Left lung (tissue), 10 donors: ENCODE results near the gene DEPP1. TPM values are rescaled to one million over a fixed set of nuclear protein-coding genes. Genes with fewer than 3 reads are reported as not detected.

Source experiments
- ATAC-seq: fragments of 200-7000 bp; cut with Tn5 transposase; one replicate; pipeline ENCODE4 v1.9.1; 2020; ENCODE audit warnings: moderate library complexity
- DNase-seq, 4 donors: peaks; one replicate each; pipeline ENCODE4 v3.0.0-alpha.2; 2013 to 2020
- H3K27ac ChIP-seq, 2 donors: fragments of 200-600 bp; sonication (generic) in 1 of 2; one replicate each; pipeline versions ENCODE4 v1.5.0 to v1.8.0; 2020 to 2021
- H3K27me3 ChIP-seq, 2 donors: fragments of 200-600 bp; sonication (generic) in 1 of 2; one replicate each; pipeline versions ENCODE4 v1.5.0 to v1.8.0; 2020 to 2021
- H3K36me3 ChIP-seq, 2 donors: fragments of 200-600 bp; sonication (generic) in 1 of 2; one replicate each; pipeline versions ENCODE4 v1.5.0 to v1.8.0; 2020 to 2021
- H3K4me1 ChIP-seq, 2 donors: fragments of 200-600 bp; one replicate each; pipeline ENCODE4 v1.8.0; 2021
- H3K4me3 ChIP-seq, 2 donors: fragments of 200-600 bp; sonication (generic) in 1 of 2; one replicate each; pipeline versions ENCODE4 v1.5.0 to v1.8.0; 2020 to 2021; ENCODE audit warnings: mild to moderate bottlenecking in 1 of 2
- H3K9me3 ChIP-seq, 2 donors: fragments of 200-600 bp; sonication (generic) in 1 of 2; one replicate each; pipeline versions ENCODE4 v1.5.0 to v1.8.0; 2020 to 2021
- intact Hi-C, 2 donors: fragments of 100-400 bp; cut with DNase I; formaldehyde crosslinking; loops; one replicate each; pipeline versions ENCODE4 v1.11.2 to v1.14.2; 2022
- polyA plus RNA-seq, 6 donors: library from polyadenylated mRNA; unstranded; fragments of 120-200 nt; gene quantifications; one replicate each; pipeline ENCODE4 v1.2.1, GENCODE V29; 2013; ENCODE audit not compliant: insufficient read length in 6 of 6
- total RNA-seq, 2 donors: library from RNA; stranded (reverse); fragmentation: NEBNext Ultra II Directional; extraction: Animal tissue kit (Norgen Biotek cat#: 25700); gene quantifications; one replicate each; pipeline ENCODE4 v1.2.1, GENCODE V29; 2021
- TF ChIP-seq, protein P1 (sequence below), 2 donors: fragments of 200-600 bp; sonication (generic) in 1 of 2; IDR thresholded peaks; one replicate each; pipeline versions ENCODE4 v1.5.0 to v1.8.0; 2021; ENCODE audit warnings: antibody characterized with exemption in 2 of 2
- donor health status: DM: no; HTN: yes; CAD: no.
- donor health status: DM: no; HTN: no; CAD: no.

The DEPP1 gene
- total and polyA plus RNA-seq, 8 donors: 18.5 to 59.8 (median 28.3) TPM

DNA sequence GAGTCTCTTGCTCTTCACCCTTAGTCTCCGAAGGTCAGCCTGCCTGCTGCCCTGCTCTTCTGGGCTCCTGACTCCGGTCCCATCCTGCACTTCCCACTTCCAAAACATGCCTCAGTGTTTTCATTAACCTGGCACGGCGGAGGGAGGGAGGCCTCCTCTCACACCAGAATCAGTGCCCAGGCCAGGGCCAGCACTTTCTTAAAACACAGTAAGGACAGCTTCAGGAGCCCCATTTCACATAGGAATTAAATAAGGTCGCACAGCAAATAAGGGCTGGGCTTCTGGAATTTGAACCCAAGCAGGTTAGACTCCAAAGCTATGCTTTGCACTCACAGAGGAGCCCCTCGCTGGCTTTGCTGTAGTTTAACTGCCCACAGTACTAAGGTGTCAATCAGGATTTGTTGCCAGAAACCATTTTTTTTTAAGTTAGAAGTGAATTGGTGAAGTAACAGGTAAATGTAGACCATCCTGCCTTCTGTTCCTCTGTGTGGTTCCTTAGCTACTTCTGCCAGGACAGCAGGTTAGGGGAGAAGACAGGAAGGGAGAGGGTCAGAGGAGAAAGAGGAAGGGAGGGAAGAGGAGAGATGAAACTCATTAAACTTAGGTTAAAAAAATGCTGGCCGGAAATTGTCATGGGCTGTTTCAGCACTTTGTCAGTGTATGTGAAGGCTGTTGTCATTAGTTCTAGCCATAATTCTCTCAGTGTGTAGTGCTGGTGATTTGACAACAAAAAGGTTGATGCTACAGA, 18.0 kb downstream of the DEPP1 start:
- no peak for ATAC-seq
- no peaks in the 10 kb centered on the region for H3K27me3 ChIP-seq
- DNase-seq: peak in 1 of 4 donors; percentile 34
- H3K4me1 ChIP-seq: peaks cover 39 to 77% of the 10 kb centered on the region in 2 donors
- H3K4me3 ChIP-seq: peak overlapping the region; percentile 54 to 75
- H3K9me3 ChIP-seq: no peaks in the 10 kb centered on the region
- H3K27ac ChIP-seq: peak overlapping the region; percentile 51 to 84
- TF ChIP-seq, protein P1, sequence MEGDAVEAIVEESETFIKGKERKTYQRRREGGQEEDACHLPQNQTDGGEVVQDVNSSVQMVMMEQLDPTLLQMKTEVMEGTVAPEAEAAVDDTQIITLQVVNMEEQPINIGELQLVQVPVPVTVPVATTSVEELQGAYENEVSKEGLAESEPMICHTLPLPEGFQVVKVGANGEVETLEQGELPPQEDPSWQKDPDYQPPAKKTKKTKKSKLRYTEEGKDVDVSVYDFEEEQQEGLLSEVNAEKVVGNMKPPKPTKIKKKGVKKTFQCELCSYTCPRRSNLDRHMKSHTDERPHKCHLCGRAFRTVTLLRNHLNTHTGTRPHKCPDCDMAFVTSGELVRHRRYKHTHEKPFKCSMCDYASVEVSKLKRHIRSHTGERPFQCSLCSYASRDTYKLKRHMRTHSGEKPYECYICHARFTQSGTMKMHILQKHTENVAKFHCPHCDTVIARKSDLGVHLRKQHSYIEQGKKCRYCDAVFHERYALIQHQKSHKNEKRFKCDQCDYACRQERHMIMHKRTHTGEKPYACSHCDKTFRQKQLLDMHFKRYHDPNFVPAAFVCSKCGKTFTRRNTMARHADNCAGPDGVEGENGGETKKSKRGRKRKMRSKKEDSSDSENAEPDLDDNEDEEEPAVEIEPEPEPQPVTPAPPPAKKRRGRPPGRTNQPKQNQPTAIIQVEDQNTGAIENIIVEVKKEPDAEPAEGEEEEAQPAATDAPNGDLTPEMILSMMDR (IDR thresholded peaks at IDR 0.05): no peak
- intact Hi-C loops: no loop called here
- H3K36me3 ChIP-seq: peaks cover 0 to 2% of the 10 kb centered on the region in 2 donors

DNA sequence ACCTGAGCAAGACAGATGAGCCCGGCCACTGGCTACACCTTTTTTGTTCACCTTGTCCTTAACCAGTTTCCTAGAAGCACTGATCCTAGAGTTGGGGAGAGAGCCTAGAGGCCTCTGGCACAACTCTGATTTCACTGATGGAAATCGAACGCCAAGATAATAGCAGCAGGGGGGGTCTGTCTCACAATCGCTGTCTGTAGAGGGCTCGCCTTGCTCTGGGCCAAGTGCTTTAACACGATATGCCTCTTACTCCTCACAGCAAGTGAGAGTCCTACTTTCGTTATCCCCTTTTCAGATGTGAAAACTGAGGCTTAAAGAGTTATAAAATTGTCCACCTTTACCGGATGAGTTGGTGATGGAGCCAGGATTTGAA, 18.5 kb downstream of the DEPP1 start:
- H3K27ac ChIP-seq: peak overlapping the region; percentile 51 to 84

DNA sequence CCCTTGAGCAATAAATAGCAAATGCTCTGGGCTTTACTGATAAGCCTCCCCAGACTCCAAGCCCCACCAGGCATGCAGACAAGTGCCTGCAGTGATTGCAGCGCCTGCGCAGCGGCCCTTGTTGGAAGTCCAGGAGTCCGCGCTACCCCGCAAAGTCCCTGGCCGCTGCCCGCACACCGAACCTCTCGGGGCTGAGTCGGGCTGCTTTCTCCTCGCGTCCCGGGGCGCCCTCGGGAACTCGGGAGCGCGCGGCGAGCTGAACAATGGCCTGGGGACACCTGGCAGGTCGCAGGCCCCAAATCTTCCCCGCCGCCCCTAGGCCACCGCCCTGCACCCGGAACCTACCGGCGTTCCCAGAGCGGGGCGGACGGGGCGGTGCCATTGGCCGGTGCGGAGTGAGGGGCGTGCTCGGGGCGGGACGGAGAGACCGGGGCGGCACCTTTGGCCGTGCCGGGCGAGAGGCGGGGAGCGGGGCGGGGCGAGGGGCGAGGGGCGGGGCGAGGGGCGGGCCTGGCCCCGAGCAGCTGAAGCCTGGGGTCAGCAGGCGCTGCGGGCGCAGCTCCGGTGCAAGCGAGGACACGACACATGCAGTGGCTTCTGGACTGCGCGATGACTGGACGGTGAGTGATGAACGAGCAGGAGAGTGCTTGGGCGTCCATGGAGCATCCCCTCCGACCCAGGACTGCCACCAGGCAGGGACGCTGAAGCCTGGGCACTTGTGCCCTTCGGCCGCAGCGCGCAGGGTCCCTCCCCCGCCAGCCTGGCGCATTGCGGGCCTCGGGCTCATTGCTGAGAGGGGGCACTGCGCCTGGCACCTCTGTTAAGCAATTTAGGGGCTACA, 19.1 kb downstream of the DEPP1 start, which contains the start of gene RASSF4:
TSS of gene RASSF4 (plus strand) at position 556 of the 841 bp plus-strand sequence. CDS start 10,401 bp downstream, outside the sequence.
- Histone ChIP-seq H3K4me3 (peak within 1 kb of the TSS; percentile 54 to 75), H3K9me3 (no peaks in the 10 kb centered on the region), H3K27me3 (no peaks in the 10 kb centered on the region), H3K36me3 (peaks cover 0 to 7% of the 10 kb centered on the region in 2 donors), H3K27ac (peak within 1 kb of the TSS; percentile 84 to 92), H3K4me1 (peaks cover 29 to 65% of the 10 kb centered on the region in 2 donors)
- DNase-seq: peak; percentile 71 to 99 (median 92)
- ATAC-seq: peak; percentile 93
- intact Hi-C loops: no loop called here
- TF ChIP-seq, protein P1 (IDR thresholded peaks at IDR 0.05): no peak

More for the DNA sequence above, 18.5 kb downstream of the DEPP1 start:
- peaks cover 35 to 71% of the 10 kb centered on the region in 2 donors for H3K4me1 ChIP-seq
- peak overlapping the region; percentile 54 to 75 for H3K4me3 ChIP-seq
- DNase-seq (no peak), ATAC-seq (no peak)
- TF ChIP-seq, protein P1 (IDR thresholded peaks at IDR 0.05): no peak
- H3K36me3 ChIP-seq: peaks cover 0 to 7% of the 10 kb centered on the region in 2 donors
- no peaks in the 10 kb centered on the region for H3K27me3 ChIP-seq
- H3K9me3 ChIP-seq: no peaks in the 10 kb centered on the region
- intact Hi-C loops: no loop called here

DNA sequence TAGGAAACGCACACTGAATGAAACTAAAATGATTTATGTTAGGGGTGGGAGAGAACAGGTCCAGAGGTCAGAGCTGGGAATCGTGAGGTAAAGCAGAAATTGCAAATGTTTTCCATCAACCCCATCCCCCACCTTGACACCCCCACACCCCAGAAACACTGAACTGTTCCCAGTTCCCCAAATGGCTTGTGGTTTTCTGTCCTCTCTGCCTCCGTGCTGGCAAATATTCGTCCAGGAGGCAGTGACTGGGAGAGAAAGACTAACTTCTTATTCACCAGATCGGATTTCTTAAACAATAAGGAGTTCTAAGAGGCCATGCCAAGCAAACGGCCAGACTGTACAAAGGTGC, 19.7 kb downstream of the DEPP1 start:
- H3K4me3 ChIP-seq: peak overlapping the region; percentile 54 to 75
- TF ChIP-seq, protein P1 (IDR thresholded peaks at IDR 0.05): no peak
- intact Hi-C loops: no loop called here
- ATAC-seq (no peak), DNase-seq (no peak)
- H3K9me3 ChIP-seq: no peaks in the 10 kb centered on the region
- H3K36me3 ChIP-seq: peaks cover 0 to 7% of the 10 kb centered on the region in 2 donors
- no peaks in the 10 kb centered on the region for H3K27me3 ChIP-seq
- H3K27ac ChIP-seq: peak overlapping the region; percentile 84 to 92
- peaks cover 23 to 59% of the 10 kb centered on the region in 2 donors for H3K4me1 ChIP-seq
